T follicular helper cell (primary cell): Measurements from ENCODE around the gene FAM72B.
"Not testable (repeated sequence)": the region's sequence is repeated elsewhere in the genome, so short reads cannot be mapped to it uniquely, and the experiment has no call there.

Experiments used
- DNase-seq: peaks from one replicate; pipeline ENCODE4 v3.0.0-alpha.2; 2020; ENCODE audit warnings: low read depth

Gene FAM72B

DNA sequence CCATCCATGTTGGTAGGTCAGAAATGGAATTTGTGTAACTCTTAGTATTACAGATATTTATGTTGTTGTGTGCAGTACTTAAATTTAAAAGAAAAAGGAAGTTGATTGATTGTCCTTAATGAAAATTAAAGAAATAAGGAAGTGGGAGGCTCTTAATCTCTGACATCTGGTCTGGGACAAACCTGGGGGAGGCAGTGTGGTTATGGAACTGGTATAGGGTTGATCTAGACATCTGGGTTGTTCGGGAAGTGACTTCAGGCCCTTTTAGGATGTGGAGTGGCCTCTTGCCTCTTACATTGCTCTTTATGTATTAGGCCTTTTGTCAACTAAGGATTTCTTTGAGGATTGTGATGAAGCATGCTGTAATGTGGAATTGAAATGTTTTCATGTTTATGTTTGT lies 16.1 kb upstream of the FAM72B start:
- DNase-seq: not testable (repeated sequence)

DNA sequence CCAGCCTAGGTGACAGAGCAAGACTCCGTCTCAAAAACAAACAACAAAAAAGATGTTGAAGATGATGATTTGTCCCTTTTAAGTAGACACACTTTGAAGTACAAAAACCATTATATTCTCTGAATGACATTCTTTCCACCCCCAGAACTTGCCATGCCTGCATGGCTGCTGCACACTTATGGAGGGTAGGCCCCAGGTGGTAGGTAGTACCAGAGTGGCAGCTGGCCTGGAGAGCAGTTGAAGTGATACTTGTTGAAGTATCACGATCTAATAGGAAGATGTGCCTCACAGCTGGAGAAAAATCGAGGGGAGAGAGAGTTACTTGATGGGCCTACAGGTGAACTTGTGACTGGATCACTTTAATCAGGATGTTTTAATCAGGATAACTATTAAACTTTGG lies 15.6 kb upstream of the FAM72B start:
- not testable (repeated sequence) for DNase-seq

DNA sequence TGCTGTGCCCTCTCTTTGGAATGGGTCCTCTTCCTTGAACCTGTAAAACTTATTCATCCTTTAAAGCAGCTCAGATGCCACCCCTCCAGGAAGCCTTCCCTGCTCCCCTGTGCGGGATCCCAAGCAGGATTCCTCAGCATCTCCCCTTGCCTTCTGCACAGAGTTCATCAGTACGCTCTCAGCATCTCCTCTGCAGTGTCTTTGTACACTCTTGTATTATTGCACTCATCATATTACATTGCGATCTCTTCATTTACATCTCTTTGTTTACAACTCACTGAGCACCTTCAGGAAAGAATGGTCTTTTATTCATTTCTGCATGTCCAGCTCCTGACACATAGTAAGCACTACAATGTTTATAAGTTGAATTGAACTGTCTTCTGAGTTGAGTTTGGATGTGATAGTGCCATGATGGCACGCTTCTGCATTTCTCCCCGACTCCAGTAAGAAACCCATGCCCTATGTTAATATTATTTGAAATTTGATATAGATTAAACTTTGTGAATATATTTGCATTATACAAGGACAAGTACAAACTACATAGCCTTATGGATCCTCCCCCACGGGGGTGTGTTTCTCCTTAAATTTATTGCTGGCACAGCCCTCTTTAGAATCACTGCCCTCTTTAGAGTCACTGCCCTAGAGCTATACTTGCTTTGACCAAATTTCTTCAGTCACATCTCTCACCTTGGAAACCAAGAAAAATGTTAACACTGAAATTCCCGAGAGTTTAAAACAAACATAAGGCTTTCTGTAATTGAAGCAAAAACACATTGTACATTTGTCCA lies 13.1 kb upstream of the FAM72B start:
- DNase-seq: not testable (repeated sequence)

DNA sequence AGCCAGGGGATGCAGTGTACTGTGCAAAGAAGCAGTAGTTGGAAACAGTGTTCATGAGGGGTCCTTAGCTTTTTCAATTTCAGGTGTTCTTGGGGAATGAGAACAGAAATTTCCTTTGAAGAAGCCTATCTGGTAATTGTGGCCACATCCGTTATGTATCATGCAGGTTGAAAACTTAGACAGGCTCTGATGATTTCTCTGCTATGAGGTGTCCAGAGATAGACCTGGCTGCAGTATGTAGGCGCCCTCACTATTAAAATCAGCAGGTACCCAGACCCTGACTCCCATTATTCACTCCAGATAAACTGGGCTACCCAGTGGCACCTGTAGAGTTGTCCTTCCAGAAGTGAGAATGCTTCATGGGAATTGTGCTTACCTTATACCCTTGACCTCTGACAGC lies 8.4 kb upstream of the FAM72B start:
- DNase-seq: not testable (repeated sequence)

DNA sequence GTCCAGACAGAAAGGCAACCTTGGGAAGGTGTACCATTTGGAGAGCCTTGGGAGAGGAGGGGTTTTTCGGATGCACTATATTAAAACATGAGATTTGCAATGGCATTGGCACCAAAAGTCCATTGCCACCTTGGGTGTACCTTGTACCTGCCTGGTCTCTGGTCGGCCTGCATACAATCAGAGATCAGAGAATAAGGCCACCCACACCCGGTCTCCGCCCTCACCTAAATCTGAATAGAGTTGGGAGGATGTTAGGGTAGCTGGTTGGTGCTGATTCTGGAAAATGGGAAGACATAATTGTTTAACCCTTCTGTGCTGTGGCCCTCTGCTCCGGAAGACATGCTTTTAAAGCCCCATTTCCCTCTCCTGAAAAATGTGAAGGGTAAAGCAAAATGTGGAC lies 3.8 kb upstream of the FAM72B start:
- not testable (repeated sequence) for DNase-seq

DNA sequence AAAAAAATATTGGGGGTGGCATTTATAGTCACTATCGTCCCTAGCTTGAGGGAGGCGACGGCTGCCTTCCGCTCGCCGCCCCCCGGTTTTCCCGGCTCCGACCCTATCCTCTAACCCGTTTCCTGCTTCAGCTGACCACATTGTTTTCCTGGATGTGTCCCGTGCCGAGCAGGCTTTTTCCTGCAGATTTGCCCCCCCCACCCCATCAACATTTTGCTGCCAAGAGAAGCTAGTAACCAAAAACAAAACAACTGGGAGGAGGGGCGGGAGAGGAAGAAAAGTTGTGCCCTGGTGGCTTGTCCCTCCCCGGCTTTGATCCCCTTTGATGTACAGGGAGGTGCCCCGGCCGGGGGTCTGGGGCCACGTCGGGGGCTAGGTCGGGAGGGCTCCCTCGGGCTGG lies 2.1 kb upstream of the FAM72B start:
- DNase-seq: not testable (repeated sequence)

DNA sequence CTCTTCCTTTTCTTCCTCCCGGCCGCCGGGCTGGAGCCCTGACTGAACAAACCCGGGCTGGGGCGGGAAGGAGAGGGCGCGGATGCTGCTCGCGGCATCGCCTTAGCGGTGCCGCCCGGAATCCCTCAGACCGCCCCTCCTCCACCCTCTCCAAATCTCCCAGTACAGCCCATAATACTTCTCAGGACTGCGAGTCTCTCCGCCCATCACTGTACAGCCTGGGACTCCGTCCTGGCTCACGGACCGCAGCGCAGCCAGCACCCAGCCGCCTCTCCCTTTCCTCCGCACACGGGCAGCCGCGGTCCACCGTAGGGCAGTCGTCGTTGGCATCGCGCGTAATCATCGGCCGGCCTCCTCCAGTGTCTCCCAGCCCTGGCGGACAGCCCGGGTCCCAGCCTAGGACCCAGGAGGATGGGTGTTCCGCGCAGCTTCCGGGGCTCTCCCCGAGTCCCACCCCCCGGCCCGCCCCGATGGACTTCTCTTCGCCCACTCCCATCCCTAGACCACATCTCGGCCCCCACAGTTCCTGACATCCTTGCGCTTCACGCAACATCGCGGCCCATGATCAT lies 1.1 kb upstream of the FAM72B start:
- DNase-seq: not testable (repeated sequence)

DNA sequence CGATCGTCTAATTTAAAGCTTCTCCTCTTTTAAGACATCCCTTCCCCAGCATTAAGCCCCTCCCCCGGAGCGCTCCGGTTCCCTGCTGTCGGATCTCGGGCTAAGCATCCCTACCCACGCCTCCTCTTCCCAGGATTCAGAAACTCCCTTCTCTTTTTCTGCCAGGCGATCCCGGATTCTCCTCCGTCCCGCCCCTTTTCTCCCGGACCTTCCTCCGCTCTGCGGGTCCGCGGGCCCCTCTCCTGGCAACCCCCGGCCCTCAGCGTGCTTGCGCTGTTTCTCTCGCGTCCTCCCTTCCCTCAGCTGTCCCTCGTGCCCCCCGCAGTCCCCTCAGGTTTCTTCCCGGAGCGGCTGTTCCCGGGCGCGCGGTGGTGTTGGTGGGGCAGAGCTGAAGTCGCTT lies 273 bp downstream of the FAM72B start:
- DNase-seq: not testable (repeated sequence)

DNA sequence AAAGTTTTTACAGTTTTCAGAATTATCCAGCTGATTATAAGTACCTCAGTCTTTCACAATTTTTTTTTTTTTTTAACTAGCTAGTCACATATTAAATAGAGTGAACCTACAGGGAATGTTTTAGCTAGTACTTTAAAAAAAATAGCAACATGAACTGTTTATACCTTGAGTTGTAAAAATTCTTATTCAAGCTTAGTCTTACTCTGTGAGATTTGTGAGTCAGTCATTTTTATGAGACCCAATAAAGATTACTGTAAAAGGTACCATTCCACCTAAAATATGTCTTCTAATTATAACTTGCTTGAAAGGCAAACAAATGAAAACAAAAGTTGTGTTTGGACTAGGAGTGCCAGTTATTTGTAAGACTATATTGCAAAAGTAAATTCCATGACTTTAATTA lies 5.9 kb downstream of the FAM72B start:
- not testable (repeated sequence) for DNase-seq

DNA sequence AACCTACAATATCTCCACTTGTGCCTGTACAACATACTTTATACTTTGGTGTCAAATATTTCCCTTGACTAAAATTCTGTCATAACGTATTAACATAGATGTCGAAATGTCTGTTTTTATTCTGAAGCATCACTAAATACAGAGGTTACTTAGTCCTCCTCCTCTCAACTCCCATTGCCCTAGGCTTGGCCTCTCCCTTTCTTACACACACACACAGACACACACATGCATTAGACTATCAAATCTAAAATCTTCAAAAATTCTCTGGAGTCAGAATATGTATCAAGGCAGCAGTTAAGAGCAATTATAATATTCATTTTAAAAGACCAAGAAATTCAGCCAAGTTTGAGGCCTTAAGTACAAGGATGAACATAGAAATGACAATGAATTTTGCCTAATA lies 7.5 kb downstream of the FAM72B start:
- DNase-seq: not testable (repeated sequence)

DNA sequence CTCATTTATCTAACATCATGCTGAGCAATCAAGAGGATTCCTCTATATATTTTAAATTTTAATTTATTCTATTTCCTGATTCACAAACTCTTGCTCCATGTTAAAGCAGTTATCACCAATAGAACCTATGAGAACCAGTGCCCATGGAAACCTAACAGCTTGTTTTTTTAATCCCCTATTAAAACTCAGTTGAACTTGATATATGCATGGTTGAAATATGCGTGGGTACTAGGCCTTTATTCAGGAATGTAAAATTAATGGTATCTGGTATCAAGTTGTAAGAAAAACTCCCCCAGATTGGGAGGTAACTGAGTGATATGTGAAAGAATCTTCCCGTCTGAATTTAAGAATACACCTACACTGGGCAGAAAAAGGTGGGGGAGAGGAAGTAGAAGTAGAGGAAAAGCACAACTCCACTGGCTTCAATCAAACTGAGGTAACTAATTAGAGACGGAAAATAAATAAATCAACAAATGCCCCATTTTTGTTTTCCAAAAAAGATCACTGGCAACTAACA lies 15.9 kb downstream of the FAM72B start:
- DNase-seq: not testable (repeated sequence)

DNA sequence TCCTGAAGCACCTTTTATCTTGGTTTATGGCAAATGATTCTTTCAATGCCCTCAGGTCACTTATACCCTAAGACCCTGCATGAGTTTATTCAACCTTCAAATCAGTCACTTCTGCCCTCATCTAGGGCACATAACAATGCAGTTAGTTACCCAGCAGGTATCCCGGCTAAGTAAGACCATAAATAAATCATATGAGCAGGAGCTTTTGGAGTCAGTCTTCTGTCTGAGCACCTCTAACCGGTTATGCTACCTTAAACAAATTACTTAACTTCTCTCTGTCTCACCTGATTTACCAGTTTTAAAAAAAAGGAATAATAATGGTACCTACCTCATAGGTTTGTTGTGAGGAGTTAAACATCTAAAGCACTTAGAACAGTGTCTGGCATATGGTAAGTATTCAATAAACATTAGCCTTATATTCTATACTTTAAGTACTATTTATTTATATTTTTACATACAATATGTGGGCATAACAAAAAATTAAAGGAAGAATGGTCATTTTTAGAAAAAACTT lies 16.9 kb downstream of the FAM72B start:
- not testable (repeated sequence) for DNase-seq

DNA sequence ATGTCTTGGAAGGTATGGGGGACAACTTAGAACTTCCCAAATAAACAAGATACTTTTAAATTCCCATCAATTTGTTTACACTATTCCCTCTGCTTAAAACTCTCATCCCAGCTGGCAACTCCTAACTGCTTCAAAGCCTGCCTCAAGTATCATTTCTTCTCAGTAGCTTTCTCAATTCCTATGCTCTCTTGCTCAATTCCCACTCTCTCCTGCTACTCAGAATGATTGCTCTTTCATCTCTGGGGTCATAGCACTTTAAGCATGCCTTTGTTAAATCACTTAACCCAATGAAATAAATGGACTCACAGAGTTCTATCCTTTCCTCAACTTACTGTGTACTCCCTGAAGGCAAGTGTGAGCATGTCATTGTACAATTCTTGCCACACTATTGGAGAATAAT lies 18.8 kb downstream of the FAM72B start:
- not testable (repeated sequence) for DNase-seq

DNA sequence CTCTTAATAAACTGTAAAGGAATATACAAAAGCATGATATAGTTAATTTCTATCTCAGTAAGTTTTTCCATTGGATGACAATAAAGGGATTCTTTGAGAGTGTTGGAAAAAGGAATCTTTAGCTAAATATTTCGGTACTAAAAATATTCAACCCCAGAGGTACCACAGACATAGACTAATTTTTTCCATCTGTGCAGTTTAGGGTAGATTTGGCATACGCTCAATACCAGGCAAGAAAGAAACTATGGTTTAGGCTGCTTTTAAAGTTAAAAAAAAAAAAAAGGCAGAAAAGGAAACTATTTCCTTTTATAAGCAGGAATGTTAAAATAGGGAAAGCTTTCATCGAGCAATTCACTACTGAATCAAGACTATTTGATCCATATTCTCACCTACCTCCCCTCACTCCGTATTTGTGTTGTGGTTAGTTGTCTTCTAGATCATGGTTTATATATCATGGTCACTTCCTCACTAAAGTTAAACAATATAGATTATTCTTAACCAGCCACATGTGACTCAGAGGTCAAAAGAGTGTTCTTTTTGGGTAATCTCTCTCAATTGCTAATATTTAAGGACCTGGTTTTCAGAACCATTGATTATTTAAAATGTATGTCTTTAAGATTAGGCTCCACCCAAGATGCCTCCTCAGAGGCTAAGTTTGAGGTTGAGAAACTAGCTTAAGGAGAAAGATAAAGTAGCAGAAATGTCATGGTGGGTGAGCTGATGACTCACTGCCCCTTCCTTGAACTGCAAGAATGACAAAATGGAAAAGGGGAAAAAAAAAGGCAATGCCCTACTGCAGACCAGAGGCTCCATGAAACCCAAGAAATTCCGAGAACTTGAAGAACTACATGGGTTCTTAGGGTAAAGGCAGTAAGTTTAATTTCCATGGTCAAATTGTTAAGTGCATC lies 20.0 kb downstream of the FAM72B start:
- not testable (repeated sequence) for DNase-seq

DNA sequence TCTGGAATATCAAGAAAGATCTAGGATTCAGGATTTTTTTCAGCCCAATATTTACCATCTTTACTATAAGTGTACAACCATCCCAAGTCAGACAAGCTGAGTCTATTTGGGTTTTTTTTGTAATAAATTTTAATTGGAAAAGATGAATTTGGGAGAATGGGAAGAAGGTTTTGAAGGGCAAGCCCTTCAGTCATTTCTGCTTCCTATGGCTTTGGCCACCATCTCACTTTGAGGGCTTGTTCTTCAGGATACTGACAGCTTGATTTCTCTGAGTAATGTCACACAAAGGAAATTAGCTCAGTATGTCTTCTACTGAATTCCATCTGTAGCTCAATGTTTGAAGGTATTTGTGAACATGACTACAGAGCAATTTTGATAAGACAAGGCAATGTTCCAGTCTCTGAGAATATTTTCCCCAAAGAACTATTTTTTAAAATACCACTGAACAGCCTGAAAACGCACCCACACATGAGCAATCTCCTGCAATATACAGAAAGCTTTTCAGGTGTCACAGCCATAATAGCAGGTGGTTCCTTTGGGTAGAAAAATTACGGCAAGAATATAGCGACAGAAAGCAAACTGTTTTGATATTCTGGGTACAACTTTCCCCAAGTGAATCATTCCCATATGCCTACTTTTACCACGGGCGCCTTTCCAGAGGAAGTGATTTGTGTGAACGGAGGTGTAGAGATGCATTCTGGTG lies 22.8 kb downstream of the FAM72B start:
- not testable (repeated sequence) for DNase-seq

DNA sequence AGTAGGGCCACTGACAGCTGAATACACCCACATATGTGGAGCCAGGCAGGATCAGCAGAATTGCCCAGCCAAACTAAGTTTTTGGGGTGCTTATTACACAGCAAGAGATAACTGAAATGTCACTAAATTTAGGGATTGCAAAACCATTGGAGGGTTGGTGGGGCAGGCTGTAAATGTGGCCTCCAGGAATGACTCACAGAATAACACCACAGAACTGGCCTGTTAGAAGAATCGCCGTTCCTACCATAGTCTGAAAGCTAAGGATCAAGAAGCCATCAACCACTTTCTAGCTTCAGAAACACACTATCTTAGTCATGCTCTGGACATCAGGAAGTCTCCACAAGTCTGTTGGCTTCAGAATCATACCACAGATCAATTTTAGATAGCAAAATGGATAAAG lies 24.0 kb downstream of the FAM72B start:
- DNase-seq: not testable (repeated sequence)

DNA sequence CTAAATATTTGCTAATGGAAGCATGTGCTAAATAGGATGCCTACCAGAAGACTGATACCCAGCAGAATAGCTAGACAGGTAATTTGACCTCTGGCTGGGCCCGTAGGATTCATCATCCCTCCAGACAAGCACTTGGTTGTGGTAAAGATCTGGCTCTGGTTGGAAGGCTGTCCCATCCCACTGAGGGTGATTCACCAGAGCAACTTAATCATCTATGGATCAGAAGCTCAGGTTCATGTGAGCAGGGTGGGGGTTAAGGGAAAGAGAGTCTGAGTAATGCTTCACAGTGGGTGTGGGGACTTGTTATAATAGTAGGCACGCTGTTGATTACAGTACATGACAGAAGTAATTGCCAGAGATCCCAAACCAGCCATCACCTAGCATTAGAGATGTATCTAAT lies 26.5 kb downstream of the FAM72B start:
- not testable (repeated sequence) for DNase-seq

DNA sequence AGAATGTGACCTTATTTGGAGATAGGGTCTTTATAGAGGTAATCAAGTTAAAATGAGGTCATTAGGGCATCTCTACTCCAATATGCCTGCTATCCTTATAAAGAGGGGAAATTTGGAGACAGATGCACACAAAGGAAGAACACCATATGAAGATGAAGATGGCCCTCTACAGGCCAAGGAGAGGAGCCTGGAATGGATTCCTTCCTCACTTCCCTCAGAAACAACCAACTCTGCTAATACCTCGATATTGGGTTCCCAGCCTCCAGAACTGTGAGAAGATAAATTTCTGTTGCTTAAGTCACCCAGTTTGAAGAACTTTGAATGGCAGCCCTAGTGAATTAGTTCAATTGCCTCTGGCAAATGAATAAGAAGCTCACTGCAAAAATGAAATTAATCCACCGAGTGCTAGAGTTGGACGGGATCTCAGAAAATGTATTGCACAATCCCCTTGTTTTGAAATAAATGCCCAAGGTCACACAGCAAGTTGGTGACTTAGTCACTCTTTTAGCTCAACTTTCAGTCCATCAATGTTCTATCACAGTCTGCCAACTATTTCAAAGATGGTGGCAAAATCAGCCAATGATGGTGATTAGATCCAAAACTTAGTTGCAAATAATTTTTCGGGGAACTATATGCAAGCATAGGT lies 27.1 kb downstream of the FAM72B start:
- not testable (repeated sequence) for DNase-seq

DNA sequence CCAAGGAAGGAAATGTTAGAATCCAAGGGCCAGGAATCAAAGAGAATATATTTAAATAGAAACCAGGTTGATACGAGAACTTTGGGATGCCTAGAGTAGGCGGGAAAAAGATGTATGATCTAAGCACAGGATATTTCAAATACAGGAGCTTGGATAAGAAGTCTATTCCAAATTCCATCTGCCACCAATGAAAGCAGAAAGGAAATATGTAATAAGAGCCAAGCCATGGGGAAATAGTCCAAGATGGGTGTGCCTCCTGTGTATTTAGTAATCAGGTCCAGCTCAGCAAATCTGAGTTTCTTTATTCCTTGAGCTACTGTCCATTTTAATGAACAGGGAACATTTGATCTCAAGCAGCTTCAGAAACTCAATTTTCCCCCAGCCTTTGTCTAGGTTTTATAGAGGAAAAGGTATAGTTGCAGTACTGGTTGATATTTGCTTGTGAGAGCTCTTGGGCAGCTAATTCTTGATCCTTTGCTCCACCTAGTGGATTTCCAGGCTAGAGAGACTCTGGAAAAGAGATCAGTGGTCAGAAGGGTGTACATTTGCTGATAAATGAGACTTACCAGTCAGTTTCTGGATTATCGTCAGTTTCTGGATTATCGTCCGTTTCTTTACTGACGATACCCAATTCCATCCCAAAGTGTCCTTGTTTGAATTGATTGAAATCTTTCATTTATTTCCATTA lies 28.3 kb downstream of the FAM72B start:
- DNase-seq: not testable (repeated sequence)

DNA sequence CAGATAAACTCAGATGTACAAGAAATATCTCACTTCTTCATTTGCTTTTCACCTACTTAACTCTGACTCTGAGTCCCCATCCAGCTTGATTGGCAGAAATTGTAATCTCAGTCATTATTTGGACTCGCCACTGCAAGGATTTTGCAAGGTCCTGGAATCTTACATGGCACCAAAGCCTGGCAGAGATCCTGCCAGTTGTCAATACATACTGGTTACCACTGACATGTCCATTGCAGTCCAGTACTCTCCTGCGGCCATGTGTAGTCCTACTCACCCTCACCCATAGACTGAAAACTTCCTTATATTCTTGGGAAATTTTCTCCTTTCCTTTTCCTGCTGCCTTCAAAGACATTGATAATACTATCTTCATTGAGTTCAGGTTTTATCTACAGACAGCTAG lies 29.3 kb downstream of the FAM72B start:
- not testable (repeated sequence) for DNase-seq
